WTC11 (cell line): ENCODE measurements around the gene ADGRD2.

Source experiments
- ZNF232 ChIP-seq: sonication (generic); formaldehyde crosslinking; IDR thresholded peaks from 2 replicates; pipeline ENCODE4 v1.8.0; 2022; ENCODE audit warnings: mild to moderate bottlenecking, missing genetic modification reagents
- TF ChIP-seq, protein P1 (sequence below): fragments of 200-600 bp; IDR thresholded peaks from 2 replicates; pipeline ENCODE4 v1.8.0; 2022; ENCODE audit warnings: antibody characterized with exemption

GRCh38 chr9:124454296-124454695 lies 4.0 kb downstream of the ADGRD2 start:
- TF ChIP-seq, protein P1, sequence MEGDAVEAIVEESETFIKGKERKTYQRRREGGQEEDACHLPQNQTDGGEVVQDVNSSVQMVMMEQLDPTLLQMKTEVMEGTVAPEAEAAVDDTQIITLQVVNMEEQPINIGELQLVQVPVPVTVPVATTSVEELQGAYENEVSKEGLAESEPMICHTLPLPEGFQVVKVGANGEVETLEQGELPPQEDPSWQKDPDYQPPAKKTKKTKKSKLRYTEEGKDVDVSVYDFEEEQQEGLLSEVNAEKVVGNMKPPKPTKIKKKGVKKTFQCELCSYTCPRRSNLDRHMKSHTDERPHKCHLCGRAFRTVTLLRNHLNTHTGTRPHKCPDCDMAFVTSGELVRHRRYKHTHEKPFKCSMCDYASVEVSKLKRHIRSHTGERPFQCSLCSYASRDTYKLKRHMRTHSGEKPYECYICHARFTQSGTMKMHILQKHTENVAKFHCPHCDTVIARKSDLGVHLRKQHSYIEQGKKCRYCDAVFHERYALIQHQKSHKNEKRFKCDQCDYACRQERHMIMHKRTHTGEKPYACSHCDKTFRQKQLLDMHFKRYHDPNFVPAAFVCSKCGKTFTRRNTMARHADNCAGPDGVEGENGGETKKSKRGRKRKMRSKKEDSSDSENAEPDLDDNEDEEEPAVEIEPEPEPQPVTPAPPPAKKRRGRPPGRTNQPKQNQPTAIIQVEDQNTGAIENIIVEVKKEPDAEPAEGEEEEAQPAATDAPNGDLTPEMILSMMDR: no peak
- no peak for TF ChIP-seq ZNF232 (CRISPR knock-in tag)
